ENCODE results near the gene ECI1. TPM values are rescaled to one million over a fixed set of nuclear protein-coding genes. Genes with fewer than 3 reads are reported as not detected.

ECI1 gene
- total and polyA plus RNA-seq, 2 of the 13 experiments (the other 11 are each of a cell fraction or from before 2014, with no cell fraction given), result 82.0 to 102 TPM

DNA sequence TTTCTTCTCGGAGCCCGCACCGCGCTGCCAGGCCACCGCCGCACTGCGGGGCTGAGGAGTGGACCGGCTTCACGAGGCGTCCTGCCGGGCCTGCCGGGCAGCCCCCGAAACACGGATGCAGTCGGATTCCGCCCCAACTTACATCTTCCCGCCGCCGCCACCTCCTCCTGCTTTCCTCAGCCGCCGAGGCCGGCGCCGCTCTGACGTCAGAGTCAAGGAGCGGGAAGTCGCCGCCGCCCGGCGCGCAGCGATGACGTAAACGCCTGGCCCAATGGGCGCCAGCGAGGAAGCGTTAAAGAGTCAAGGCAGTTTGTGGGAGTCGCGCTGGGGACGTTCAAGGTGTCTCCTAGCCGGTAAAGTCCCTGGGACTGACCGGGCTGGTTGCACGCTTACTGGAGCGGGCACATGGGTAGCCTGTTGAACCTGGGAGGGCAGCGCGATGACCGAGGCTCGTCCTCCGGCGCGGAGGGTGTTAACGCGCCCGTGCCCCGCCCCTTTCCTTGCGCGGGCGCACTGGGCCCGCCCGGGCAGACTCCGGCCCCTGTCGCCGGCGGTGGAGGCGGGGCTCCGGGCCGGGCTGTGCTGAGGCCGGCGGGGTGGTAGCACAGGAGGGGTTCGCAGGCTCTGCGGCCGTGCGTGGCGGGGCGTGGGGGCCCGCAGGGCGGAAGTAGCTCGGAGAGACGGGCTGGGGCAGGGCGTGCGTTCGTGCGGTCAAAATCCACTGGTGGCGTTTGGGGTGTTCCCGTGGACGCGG, 16.7 kb upstream of the ECI1 start, which contains the start of gene RNPS1 (continued):
- no peak for TF ChIP-seq HNF4G (IDR thresholded peaks at IDR 0.05; ENCODE audit: borderline replicate concordance, low read depth, low read length)
- peak; percentile 65; the same call in 1 of the 2 replicates for TF ChIP-seq HNF4G (CRISPR knock-in tag; IDR thresholded peaks at IDR 0.05; ENCODE audit: borderline replicate concordance, low read depth)
- peak; percentile 59; the same call in 1 of the 2 replicates for TF ChIP-seq NKX3-1 (CRISPR knock-in tag; IDR thresholded peaks at IDR 0.05)
- TF ChIP-seq ZNF605 (CRISPR knock-in tag; IDR thresholded peaks at IDR 0.05), result peak; percentile 83
- TF ChIP-seq, protein P1, sequence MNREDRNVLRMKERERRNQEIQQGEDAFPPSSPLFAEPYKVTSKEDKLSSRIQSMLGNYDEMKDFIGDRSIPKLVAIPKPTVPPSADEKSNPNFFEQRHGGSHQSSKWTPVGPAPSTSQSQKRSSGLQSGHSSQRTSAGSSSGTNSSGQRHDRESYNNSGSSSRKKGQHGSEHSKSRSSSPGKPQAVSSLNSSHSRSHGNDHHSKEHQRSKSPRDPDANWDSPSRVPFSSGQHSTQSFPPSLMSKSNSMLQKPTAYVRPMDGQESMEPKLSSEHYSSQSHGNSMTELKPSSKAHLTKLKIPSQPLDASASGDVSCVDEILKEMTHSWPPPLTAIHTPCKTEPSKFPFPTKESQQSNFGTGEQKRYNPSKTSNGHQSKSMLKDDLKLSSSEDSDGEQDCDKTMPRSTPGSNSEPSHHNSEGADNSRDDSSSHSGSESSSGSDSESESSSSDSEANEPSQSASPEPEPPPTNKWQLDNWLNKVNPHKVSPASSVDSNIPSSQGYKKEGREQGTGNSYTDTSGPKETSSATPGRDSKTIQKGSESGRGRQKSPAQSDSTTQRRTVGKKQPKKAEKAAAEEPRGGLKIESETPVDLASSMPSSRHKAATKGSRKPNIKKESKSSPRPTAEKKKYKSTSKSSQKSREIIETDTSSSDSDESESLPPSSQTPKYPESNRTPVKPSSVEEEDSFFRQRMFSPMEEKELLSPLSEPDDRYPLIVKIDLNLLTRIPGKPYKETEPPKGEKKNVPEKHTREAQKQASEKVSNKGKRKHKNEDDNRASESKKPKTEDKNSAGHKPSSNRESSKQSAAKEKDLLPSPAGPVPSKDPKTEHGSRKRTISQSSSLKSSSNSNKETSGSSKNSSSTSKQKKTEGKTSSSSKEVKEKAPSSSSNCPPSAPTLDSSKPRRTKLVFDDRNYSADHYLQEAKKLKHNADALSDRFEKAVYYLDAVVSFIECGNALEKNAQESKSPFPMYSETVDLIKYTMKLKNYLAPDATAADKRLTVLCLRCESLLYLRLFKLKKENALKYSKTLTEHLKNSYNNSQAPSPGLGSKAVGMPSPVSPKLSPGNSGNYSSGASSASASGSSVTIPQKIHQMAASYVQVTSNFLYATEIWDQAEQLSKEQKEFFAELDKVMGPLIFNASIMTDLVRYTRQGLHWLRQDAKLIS (CRISPR knock-in tag; IDR thresholded peaks at IDR 0.05), result peak; percentile 52; the same call in 1 of the 2 replicates
- TF ChIP-seq TBX2 (CRISPR knock-in tag; IDR thresholded peaks at IDR 0.05; ENCODE audit: borderline replicate concordance), result peak; percentile 77
- TF ChIP-seq ZNF564 (CRISPR knock-in tag; IDR thresholded peaks at IDR 0.05), result peak; percentile 84; the same call in 1 of the 2 replicates
- peak; percentile 56 for TF ChIP-seq SRY (CRISPR knock-in tag; IDR thresholded peaks at IDR 0.05)
- TF ChIP-seq, protein P2, sequence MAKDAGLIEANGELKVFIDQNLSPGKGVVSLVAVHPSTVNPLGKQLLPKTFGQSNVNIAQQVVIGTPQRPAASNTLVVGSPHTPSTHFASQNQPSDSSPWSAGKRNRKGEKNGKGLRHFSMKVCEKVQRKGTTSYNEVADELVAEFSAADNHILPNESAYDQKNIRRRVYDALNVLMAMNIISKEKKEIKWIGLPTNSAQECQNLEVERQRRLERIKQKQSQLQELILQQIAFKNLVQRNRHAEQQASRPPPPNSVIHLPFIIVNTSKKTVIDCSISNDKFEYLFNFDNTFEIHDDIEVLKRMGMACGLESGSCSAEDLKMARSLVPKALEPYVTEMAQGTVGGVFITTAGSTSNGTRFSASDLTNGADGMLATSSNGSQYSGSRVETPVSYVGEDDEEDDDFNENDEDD (CRISPR knock-in tag; IDR thresholded peaks at IDR 0.05; ENCODE audit: borderline replicate concordance), result peak; percentile 97
- no peak for TF ChIP-seq XBP1 (CRISPR knock-in tag; IDR thresholded peaks at IDR 0.05)
- TF ChIP-seq ZNF205 (CRISPR knock-in tag; IDR thresholded peaks at IDR 0.05), result 0 out of 2 replicates have a peak, but pooled peaks have one; percentile 72
- peak; percentile 44; the same call in 1 of the 2 replicates for TF ChIP-seq ZNF749 (CRISPR knock-in tag; IDR thresholded peaks at IDR 0.05; ENCODE audit: borderline replicate concordance)
- TF ChIP-seq DPF2 (CRISPR knock-in tag; IDR thresholded peaks at IDR 0.05; ENCODE audit: borderline replicate concordance, low read depth), result no peak
- peak; percentile 70 for TF ChIP-seq ZNF333 (CRISPR knock-in tag; IDR thresholded peaks at IDR 0.05; ENCODE audit: borderline replicate concordance)
- 0 out of 2 replicates have a peak, but pooled peaks have one; percentile 26 for TF ChIP-seq GTF2F1 (IDR thresholded peaks at IDR 0.05; ENCODE audit: low read length)
- peak; percentile 86 for TF ChIP-seq ZSCAN29 (CRISPR knock-in tag; conservative IDR thresholded peaks at IDR 0.05)
- TF ChIP-seq ZNF670 (CRISPR knock-in tag; IDR thresholded peaks at IDR 0.05; ENCODE audit: borderline replicate concordance), result peak; percentile 85; the same call in 1 of the 2 replicates
- TF ChIP-seq CBX1 (IDR thresholded peaks at IDR 0.05; ENCODE audit: low read depth), result peak; percentile 28
- no peak for TF ChIP-seq PHF5A (CRISPR knock-in tag; IDR thresholded peaks at IDR 0.05; ENCODE audit: low read depth, unreplicated experiment)
- TF ChIP-seq, protein P3, sequence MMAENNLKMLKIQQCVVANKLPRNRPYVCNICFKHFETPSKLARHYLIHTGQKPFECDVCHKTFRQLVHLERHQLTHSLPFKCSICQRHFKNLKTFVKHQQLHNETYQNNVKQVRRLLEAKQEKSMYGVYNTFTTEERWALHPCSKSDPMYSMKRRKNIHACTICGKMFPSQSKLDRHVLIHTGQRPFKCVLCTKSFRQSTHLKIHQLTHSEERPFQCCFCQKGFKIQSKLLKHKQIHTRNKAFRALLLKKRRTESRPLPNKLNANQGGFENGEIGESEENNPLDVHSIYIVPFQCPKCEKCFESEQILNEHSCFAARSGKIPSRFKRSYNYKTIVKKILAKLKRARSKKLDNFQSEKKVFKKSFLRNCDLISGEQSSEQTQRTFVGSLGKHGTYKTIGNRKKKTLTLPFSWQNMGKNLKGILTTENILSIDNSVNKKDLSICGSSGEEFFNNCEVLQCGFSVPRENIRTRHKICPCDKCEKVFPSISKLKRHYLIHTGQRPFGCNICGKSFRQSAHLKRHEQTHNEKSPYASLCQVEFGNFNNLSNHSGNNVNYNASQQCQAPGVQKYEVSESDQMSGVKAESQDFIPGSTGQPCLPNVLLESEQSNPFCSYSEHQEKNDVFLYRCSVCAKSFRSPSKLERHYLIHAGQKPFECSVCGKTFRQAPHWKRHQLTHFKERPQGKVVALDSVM (CRISPR knock-in tag; IDR thresholded peaks at IDR 0.05), result peak; percentile 88
- TF ChIP-seq ZNF766 (CRISPR knock-in tag; IDR thresholded peaks at IDR 0.05; ENCODE audit: borderline replicate concordance), result 0 out of 2 replicates have a peak, but pooled peaks have one; percentile 58
- no peak for TF ChIP-seq SUZ12 (IDR thresholded peaks at IDR 0.05; ENCODE audit: low read depth, low read length)
- TF ChIP-seq SIN3A (IDR thresholded peaks at IDR 0.05; ENCODE audit: borderline replicate concordance, low read depth, low read length), result 0 out of 2 replicates have a peak, but pooled peaks have one; percentile 79

Data from HepG2 (cell line).